Astrocyte of the hippocampus (primary cell): Measurements from ENCODE around the gene LUC7L3.

Source experiments
- DNase-seq: peaks from one replicate; pipeline ENCODE4 v3.0.0; 2011; ENCODE audit warnings: low read depth, low spot score

The LUC7L3 gene

GRCh38 chr17:50754521-50754920, 35.1 kb downstream of the LUC7L3 start:
- DNase-seq: no peak

- no peak for DNase-seq
Observed at GRCh38 chr17:50758524-50758923, 39.1 kb downstream of the LUC7L3 start.

- no peak for DNase-seq
Observed at GRCh38 chr17:50758989-50759544, 39.7 kb downstream of the LUC7L3 start.

- DNase-seq: no peak
Observed at GRCh38 chr17:50762177-50762576, 42.8 kb downstream of the LUC7L3 start.

- no peak for DNase-seq
Observed at GRCh38 chr17:50763716-50764475, 44.5 kb downstream of the LUC7L3 start.

- no peak for DNase-seq
Observed at GRCh38 chr17:50764734-50765149, 45.3 kb downstream of the LUC7L3 start.

- no peak for DNase-seq
Observed at GRCh38 chr17:50765454-50766221, 46.2 kb downstream of the LUC7L3 start.

GRCh38 chr17:50766222-50767023, 47.0 kb downstream of the LUC7L3 start:
- DNase-seq: no peak

- no peak for DNase-seq
Observed at GRCh38 chr17:50767030-50767429, 47.6 kb downstream of the LUC7L3 start.

- no peak for DNase-seq
Observed at GRCh38 chr17:50767446-50767845, 48.0 kb downstream of the LUC7L3 start, which contains the start of gene ANKRD40CL. Gene ANKRD40CL, minus strand, starts transcription at chr17:50767518. Its CDS starts 605 bp downstream, at chr17:50766913.

GRCh38 chr17:50768346-50768761, 49.0 kb downstream of the LUC7L3 start:
- no peak for DNase-seq

GRCh38 chr17:50769884-50770283, 50.5 kb downstream of the LUC7L3 start:
- no peak for DNase-seq

GRCh38 chr17:50770346-50770745, 50.9 kb downstream of the LUC7L3 start:
- DNase-seq: no peak

GRCh38 chr17:50771991-50772785, 52.8 kb downstream of the LUC7L3 start:
- no peak for DNase-seq

GRCh38 chr17:50774225-50774803, 54.9 kb downstream of the LUC7L3 start:
- DNase-seq: no peak

- no peak for DNase-seq
Observed at GRCh38 chr17:50775926-50776325, 56.5 kb downstream of the LUC7L3 start.

- DNase-seq: no peak
Observed at GRCh38 chr17:50778471-50778870, 59.1 kb downstream of the LUC7L3 start.

- DNase-seq: no peak
Observed at GRCh38 chr17:50778988-50779387, 59.6 kb downstream of the LUC7L3 start.

- no peak for DNase-seq
Observed at GRCh38 chr17:50779747-50780353, 60.4 kb downstream of the LUC7L3 start.

GRCh38 chr17:50781167-50781566, 61.8 kb downstream of the LUC7L3 start:
- no peak for DNase-seq
